ENCODE measurements around the gene TAF4.

DNA sequence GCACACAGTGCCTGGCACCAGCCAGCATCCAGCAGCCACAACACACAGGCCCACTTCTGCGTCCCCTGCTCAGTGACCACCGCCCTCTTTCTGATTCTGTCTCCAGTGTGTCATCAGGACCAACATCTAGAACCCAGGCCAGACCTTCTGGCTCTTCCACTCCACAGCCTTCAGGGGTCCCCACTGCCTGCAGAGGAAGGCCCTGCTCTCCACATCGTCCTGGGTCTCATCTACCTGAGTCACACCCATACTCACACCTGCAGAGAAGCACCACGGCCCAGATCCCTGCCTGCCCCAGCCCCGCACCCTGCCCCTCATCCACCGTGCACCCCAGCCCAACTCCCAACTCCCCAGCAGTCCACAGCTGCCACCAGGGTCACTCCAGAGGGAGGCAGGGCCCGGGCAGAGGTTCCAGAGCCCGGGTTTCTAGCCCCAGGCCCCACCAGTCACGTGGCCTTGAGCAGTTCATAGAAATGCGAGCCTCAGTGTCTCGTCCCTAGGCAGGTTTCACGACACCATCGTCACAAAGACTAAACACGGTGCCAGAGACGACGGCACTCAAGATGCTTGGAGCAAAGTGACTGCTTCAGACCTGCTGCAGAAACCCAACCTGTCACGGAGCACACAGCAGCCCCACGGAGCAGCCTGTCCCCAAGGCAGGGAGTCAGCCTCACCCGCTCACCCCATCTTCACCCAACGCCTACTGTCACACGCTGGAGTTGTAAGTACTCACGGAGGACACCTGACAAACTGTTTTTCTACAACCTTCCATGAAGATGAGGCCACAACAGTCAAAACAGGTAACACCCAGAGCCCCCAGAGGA, 16.1 kb downstream of the TAF4 start:
- TF ChIP-seq POLR2A (IDR thresholded peaks at IDR 0.05; ENCODE audit: low read depth, low read length) (no peak), POLR2AphosphoS5 (IDR thresholded peaks at IDR 0.05; ENCODE audit: low read depth, low read length) (no peak)

All from GM12892 (cell line).